PFSK-1 (cell line): ENCODE measurements around the gene DAB2IP.

Experiments used
- FOXP2 ChIP-seq: optimal IDR thresholded peaks from 2 replicates; pipeline ENCODE3; 2011; ENCODE audit warnings: borderline replicate concordance, control low read depth, inconsistent platforms; ENCODE audit not compliant: insufficient read depth; ENCODE audit errors: extremely low read length, extremely low read depth
- POLR2AphosphoS5 ChIP-seq: IDR thresholded peaks from 2 replicates; pipeline ENCODE4 v1.6.1; 2012; ENCODE audit warnings: low read depth, mild to moderate bottlenecking, control low read depth, low read length, moderate library complexity
- TAF1 ChIP-seq: IDR thresholded peaks from 2 replicates; pipeline ENCODE4 v1.6.1; 2012; ENCODE audit warnings: low read length, control low read depth, borderline replicate concordance; ENCODE audit not compliant: insufficient read depth
- TF ChIP-seq, protein P1 (sequence below), 2 experiments: IDR thresholded peaks; 2 replicates each; pipeline versions ENCODE4 v1.6.1 to v1.8.0; 2011 to 2012; ENCODE audit warnings: low read depth in 2 of 2, low read length in 2 of 2, control low read depth in 1 of 2, inconsistent platforms in 1 of 2, mild to moderate bottlenecking in 1 of 2, moderate library complexity in 1 of 2; ENCODE audit not compliant: insufficient read depth in 1 of 2

DNA sequence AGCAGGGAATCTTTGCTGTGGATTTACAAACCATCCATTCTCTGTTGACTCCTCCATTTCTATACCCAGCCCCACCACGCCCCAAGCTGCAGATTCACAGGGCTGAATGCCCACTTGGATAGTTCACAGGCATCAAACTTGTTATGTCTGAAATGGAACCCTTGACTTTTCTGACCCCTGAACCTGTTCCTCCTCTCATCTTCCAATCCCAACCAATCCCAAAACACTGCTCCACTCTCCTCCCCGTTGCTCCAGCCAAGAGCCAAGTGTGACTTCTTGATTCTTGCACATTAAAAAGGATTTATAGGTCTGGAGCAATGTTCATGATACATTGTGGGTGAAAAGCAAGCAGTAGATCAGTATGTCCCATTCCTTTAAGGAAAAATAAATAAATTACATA lies 145.6 kb downstream of the DAB2IP start:
- TF ChIP-seq POLR2AphosphoS5 (no peak), FOXP2 (no peak), TAF1 (no peak)
- TF ChIP-seq, protein P1, sequence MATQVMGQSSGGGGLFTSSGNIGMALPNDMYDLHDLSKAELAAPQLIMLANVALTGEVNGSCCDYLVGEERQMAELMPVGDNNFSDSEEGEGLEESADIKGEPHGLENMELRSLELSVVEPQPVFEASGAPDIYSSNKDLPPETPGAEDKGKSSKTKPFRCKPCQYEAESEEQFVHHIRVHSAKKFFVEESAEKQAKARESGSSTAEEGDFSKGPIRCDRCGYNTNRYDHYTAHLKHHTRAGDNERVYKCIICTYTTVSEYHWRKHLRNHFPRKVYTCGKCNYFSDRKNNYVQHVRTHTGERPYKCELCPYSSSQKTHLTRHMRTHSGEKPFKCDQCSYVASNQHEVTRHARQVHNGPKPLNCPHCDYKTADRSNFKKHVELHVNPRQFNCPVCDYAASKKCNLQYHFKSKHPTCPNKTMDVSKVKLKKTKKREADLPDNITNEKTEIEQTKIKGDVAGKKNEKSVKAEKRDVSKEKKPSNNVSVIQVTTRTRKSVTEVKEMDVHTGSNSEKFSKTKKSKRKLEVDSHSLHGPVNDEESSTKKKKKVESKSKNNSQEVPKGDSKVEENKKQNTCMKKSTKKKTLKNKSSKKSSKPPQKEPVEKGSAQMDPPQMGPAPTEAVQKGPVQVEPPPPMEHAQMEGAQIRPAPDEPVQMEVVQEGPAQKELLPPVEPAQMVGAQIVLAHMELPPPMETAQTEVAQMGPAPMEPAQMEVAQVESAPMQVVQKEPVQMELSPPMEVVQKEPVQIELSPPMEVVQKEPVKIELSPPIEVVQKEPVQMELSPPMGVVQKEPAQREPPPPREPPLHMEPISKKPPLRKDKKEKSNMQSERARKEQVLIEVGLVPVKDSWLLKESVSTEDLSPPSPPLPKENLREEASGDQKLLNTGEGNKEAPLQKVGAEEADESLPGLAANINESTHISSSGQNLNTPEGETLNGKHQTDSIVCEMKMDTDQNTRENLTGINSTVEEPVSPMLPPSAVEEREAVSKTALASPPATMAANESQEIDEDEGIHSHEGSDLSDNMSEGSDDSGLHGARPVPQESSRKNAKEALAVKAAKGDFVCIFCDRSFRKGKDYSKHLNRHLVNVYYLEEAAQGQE (IDR thresholded peaks at IDR 0.05; ENCODE audit: insufficient read depth in 1 of 2, low read depth in 2 of 2, low read length in 2 of 2), result no peak
